Keratinocyte (primary cell): ENCODE results near the gene INPP5E. TPM values are rescaled to one million over a fixed set of nuclear protein-coding genes. Genes with fewer than 3 reads are reported as not detected.

Source experiments
- DNase-seq: peaks from one replicate; pipeline ENCODE4 v3.0.0-alpha.2; 2011; ENCODE audit warnings: low read depth, missing footprints, low spot score
- FAIRE-seq: peaks from 2 replicates; lab custom pipeline; 2011; peaks lifted over from hg19 to GRCh38; lab: Jason Lieb, UNC
- H2AFZ ChIP-seq: 2 replicates; pipeline ENCODE4 v1.6.0; 2012; ENCODE audit warnings: low read length, control low read depth, inconsistent platforms; ENCODE audit not compliant: control insufficient read depth
- H3K27ac ChIP-seq: 2 replicates; pipeline ENCODE4 v1.5.1; 2011; ENCODE audit warnings: low read length; ENCODE audit not compliant: control insufficient read depth, insufficient read depth
- H3K27me3 ChIP-seq: 3 replicates; pipeline ENCODE4 v1.6.0; 2011; ENCODE audit warnings: low read length; ENCODE audit not compliant: control insufficient read depth, insufficient read depth; ENCODE audit errors: extremely low read depth
- H3K36me3 ChIP-seq, 2 experiments: 2 replicates in 1 of 2; 3 replicates in 1 of 2; pipeline ENCODE4 v1.5.1; 2011; ENCODE audit warnings: low read length in 2 of 2, mild to moderate bottlenecking in 1 of 2; ENCODE audit not compliant: control insufficient read depth in 2 of 2, insufficient read depth in 2 of 2; ENCODE audit errors: extremely low read depth in 1 of 2
- H3K4me1 ChIP-seq: 3 replicates; pipeline ENCODE4 v1.5.1; 2011; ENCODE audit warnings: low read length; ENCODE audit not compliant: control insufficient read depth, insufficient read depth; ENCODE audit errors: extremely low read depth
- H3K4me2 ChIP-seq: 3 replicates; pipeline ENCODE4 v1.6.0; 2011; ENCODE audit warnings: low read depth, low read length; ENCODE audit not compliant: control insufficient read depth, insufficient read depth; ENCODE audit errors: extremely low read depth
- H3K4me3 ChIP-seq, 3 experiments: fragments of 200-600 bp in 1 of 3; sonication (generic) in 1 of 3; 2 replicates in 2 of 3; 3 replicates in 1 of 3; pipeline ENCODE4 v1.5.1; 2011 to 2016; ENCODE audit warnings: low read length in 3 of 3, mild to moderate bottlenecking in 3 of 3, control low read depth in 2 of 3, inconsistent platforms in 1 of 3, low read depth in 1 of 3, mixed read lengths in 1 of 3, mixed run types in 1 of 3, moderate library complexity in 1 of 3; ENCODE audit not compliant: control insufficient read depth in 2 of 3, insufficient read depth in 2 of 3; ENCODE audit errors: extremely low read depth in 1 of 3
- H3K79me2 ChIP-seq: 2 replicates; pipeline ENCODE4 v1.6.0; 2012; ENCODE audit warnings: low read length; ENCODE audit not compliant: control insufficient read depth, insufficient read depth
- H3K9ac ChIP-seq: 3 replicates; pipeline ENCODE4 v1.6.0; 2011; ENCODE audit warnings: low read length; ENCODE audit not compliant: control insufficient read depth, insufficient read depth; ENCODE audit errors: extremely low read depth
- H3K9me1 ChIP-seq: 3 replicates; pipeline ENCODE4 v1.6.0; 2011; ENCODE audit warnings: low read length; ENCODE audit not compliant: control insufficient read depth, insufficient read depth; ENCODE audit errors: extremely low read depth
- H3K9me3 ChIP-seq: 2 replicates; pipeline ENCODE4 v1.5.1; 2012; ENCODE audit warnings: low read depth, low read length; ENCODE audit not compliant: control insufficient read depth
- H4K20me1 ChIP-seq: 3 replicates; pipeline ENCODE4 v1.6.0; 2011; ENCODE audit warnings: low read length; ENCODE audit not compliant: control insufficient read depth, insufficient read depth; ENCODE audit errors: extremely low read depth
- CTCF ChIP-seq, 3 experiments: IDR thresholded peaks in 1 of 3; conservative IDR thresholded peaks in 1 of 3; optimal IDR thresholded peaks in 1 of 3; 2 replicates in 2 of 3; 3 replicates in 1 of 3; pipeline versions ENCODE3 to v1.5.1; 2011; ENCODE audit warnings: low read length in 3 of 3, mild to moderate bottlenecking in 3 of 3, moderate library complexity in 2 of 3, control low read depth in 1 of 3, inconsistent platforms in 1 of 3; ENCODE audit not compliant: insufficient read depth in 2 of 3; ENCODE audit errors: extremely low read depth in 1 of 3
- EZH2 ChIP-seq: IDR thresholded peaks from one replicate; pipeline ENCODE4 v1.6.1; 2012; ENCODE audit warnings: inconsistent platforms, mild to moderate bottlenecking, low read length, moderate library complexity
- dilution Hi-C: fragments of 300-500 bp; cut with MboI; formaldehyde crosslinking; loops from one replicate; pipeline ENCODE4 v1.7.0; 2020; ENCODE audit warnings: low sequenced_read_pairs; ENCODE audit not compliant: extremely low pct_ligation_motif_present
- polyA plus RNA-seq, 5 experiments: library from polyadenylated mRNA; depleted of rRNA in 3 of 5; stranded (reverse) in 3 of 5; stranded (forward) in 1 of 5; unstranded in 1 of 5; fragments of >200 nt; gene quantifications; 1 replicate in 1 of 5; 2 replicates in 3 of 5; 3 replicates in 1 of 5; pipeline versions ENCODE4 v1.2.1 to v1.2.3, GENCODE V29; 2011 to 2012; ENCODE audit warnings: missing spikeins in 2 of 5, low read depth in 1 of 5, low replicate concordance in 1 of 5

INPP5E gene
- polyA plus RNA-seq, 1 donor (not counting 4 experiments of a cell fraction or from before 2014, with no cell fraction given), result 4.4 TPM

DNA sequence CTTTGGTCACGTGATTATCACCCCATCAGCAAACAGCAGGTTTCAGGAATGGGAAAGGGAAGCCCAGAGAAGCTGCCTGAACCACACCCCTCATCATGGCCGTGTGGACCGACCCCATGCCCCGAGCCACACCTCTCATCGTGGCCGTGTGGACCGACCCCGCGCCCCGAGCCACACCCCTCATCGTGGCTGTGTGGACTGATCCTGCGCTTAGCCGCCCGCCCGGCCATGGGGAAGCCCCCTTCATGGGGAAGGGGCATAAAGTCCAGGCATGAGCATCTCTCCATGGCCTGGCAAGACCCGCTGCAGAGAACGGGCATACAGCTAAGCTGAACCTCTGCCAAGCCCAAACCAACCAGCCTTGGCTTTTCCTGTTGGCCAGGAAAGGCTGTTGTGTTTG, 46.1 kb downstream of the INPP5E start:
- no peak overlapping the region for H3K4me2 ChIP-seq
- H3K27ac ChIP-seq, result no peak overlapping the region
- peaks cover under 1% of the 10 kb centered on the region for H4K20me1 ChIP-seq
- no peak overlapping the region for H3K4me3 ChIP-seq
- peaks cover 57 to 63% of the 10 kb centered on the region in 2 experiments for H3K36me3 ChIP-seq
- H3K79me2 ChIP-seq, result peaks cover 22% of the 10 kb centered on the region
- peaks cover 3% of the 10 kb centered on the region for H3K4me1 ChIP-seq
- H3K9me3 ChIP-seq, result no peaks in the 10 kb centered on the region
- H2AFZ ChIP-seq, result no peak overlapping the region
- TF ChIP-seq EZH2 (no peak), CTCF (optimal IDR thresholded peaks at IDR 0.05 in 1 of 3, IDR thresholded peaks at IDR 0.05 in 1 of 3, conservative IDR thresholded peaks at IDR 0.05 in 1 of 3; ENCODE audit: extremely low read depth in 1 of 3, insufficient read depth in 2 of 3, low read length in 3 of 3) (no peak)
- no peaks in the 10 kb centered on the region for H3K27me3 ChIP-seq
- no peak overlapping the region for H3K9ac ChIP-seq
- H3K9me1 ChIP-seq, result peaks cover under 1% of the 10 kb centered on the region
- dilution Hi-C loops, result no loop called here
- DNase-seq (no peak), FAIRE-seq (no peak)

DNA sequence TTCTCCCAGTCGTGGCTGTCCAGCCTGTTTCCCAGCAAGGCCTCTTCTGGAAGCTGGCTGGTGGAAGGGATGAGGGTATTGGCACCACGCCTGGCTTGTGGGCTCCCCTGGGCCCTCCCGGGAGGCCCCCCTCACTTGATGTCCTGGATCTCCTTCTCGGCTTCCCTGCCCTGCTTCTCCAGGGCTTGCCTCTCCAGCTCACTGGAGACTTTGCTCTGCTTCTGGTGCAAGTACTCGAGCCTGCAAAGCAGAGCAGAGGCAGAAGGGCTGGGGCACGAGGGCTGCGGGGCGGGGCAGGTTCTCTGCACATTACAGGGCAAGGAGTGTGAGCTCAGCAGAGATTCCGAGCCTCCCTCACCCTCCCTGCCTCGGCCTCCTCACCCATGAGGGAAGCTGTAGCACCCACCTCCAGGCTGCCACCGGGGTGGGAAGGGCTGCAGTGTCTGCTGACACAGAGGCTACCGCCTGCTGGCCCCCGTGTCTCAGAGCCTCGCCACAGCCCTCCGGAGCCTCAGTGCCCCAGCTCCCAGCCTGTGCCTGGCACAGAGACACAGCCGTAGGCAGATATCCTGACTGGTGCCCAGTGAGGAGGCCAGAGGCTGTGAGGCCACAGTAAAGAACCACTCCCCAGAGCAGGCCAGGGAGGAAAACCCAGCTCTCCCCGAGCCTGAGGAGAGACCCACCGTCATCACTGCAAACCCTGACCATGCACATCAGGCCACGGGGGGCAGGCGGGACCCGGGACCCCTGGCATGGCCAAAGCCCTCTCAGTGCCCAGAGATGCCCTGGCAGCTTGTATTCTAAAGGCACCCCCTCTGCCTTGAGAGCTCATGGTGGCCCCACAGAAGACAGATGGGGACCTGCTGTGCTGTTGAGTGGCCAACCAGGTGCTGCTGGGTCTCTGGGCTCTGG, 46.9 kb downstream of the INPP5E start:
- Histone ChIP-seq H3K9ac (no peak overlapping the region), H3K4me2 (no peak overlapping the region), H2AFZ (no peak overlapping the region), H3K36me3 (peaks cover 50 to 68% of the 10 kb centered on the region in 2 experiments), H3K27ac (no peak overlapping the region), H3K79me2 (peaks cover 15% of the 10 kb centered on the region), H3K4me3 (no peak overlapping the region), H3K27me3 (no peaks in the 10 kb centered on the region), H3K9me3 (no peaks in the 10 kb centered on the region), H4K20me1 (no peaks in the 10 kb centered on the region), H3K4me1 (no peaks in the 10 kb centered on the region), H3K9me1 (no peaks in the 10 kb centered on the region)
- dilution Hi-C loops, result no loop called here
- FAIRE-seq (no peak), DNase-seq (no peak)
- no peak for TF ChIP-seq EZH2
- TF ChIP-seq CTCF (optimal IDR thresholded peaks at IDR 0.05 in 1 of 3, IDR thresholded peaks at IDR 0.05 in 1 of 3, conservative IDR thresholded peaks at IDR 0.05 in 1 of 3; ENCODE audit: extremely low read depth in 1 of 3, insufficient read depth in 2 of 3, low read length in 3 of 3), result no peak
